ENCODE measurements around the gene DNAH6. TPM values are rescaled to one million over a fixed set of nuclear protein-coding genes. Genes with fewer than 3 reads are reported as not detected.

Gene DNAH6
- total and polyA plus RNA-seq, 2 of the 13 experiments (the other 11 are each of a cell fraction or from before 2014, with no cell fraction given): 0.01 TPM; not detected in 1

DNA sequence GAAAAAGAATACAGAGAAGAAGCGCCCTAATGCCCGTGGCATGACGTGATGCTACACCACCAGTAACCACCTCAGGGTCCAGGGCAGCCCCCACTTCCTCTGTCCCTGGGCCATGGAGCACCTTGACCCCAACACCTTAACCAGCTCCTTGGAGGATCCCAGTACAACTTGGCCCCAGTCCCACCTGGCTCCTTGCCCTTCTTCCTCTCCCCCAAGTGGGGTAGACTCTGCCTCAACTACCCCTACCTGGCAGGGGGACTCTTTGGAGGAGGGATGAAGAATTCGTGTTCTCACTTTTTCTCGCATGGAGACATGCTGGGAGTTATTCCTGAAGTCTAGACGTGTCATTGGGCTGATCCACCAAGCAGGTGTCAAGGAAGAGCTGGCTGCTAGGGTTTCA is 345.7 kb downstream of the DNAH6 start:
- intact Hi-C loops (cut with micrococcal nuclease; ENCODE audit: unreplicated experiment): no loop called here
- no peaks in the 10 kb centered on the region for H4K20me1 ChIP-seq (ENCODE audit: insufficient read depth, low read length)
- DNase-seq (ENCODE audit: low spot score): no peak
- H2AFZ ChIP-seq (ENCODE audit: low read length): no peak overlapping the region
- peaks cover 0 to 32% of the 10 kb centered on the region in 2 experiments; a peak in 3 of 5 replicates for H3K27me3 ChIP-seq (ENCODE audit: control insufficient read depth in 1 of 2, insufficient read depth in 2 of 2, low read length in 2 of 2)
- no peak for ATAC-seq
- no peaks in the 10 kb centered on the region for H3K79me2 ChIP-seq (ENCODE audit: insufficient read depth, low read length)
- no peak overlapping the region for H3K9ac ChIP-seq (ENCODE audit: insufficient read depth, low read depth, low read length)
- POLR2A ChIA-PET: no interaction called here
- WGBS (ENCODE audit: low lambda C conversion rate): 1% methylated on average over 5 of the region's 6 CpGs
- CTCF ChIA-PET (ENCODE audit: low intra/inter-chr PET ratio, low total read pairs): no interaction called here
- BruUV-seq (replicated peaks): no TSS peak
- in situ Hi-C loops (cut with HindIII; ENCODE audit: extremely low pct_ligation_motif_present, low pct_unique_long_range_greater_than_20kb): no loop called here
- no peaks in the 10 kb centered on the region for H3K9me3 ChIP-seq (ENCODE audit: low read length)
- no peak for FAIRE-seq
- TF ChIP-seq, protein P1, sequence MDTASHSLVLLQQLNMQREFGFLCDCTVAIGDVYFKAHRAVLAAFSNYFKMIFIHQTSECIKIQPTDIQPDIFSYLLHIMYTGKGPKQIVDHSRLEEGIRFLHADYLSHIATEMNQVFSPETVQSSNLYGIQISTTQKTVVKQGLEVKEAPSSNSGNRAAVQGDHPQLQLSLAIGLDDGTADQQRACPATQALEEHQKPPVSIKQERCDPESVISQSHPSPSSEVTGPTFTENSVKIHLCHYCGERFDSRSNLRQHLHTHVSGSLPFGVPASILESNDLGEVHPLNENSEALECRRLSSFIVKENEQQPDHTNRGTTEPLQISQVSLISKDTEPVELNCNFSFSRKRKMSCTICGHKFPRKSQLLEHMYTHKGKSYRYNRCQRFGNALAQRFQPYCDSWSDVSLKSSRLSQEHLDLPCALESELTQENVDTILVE (CRISPR knock-in tag; IDR thresholded peaks at IDR 0.05): no peak
- TF ChIP-seq PAWR (CRISPR knock-in tag; IDR thresholded peaks at IDR 0.05; ENCODE audit: borderline replicate concordance) (no peak), ZFYVE20 (CRISPR knock-in tag; IDR thresholded peaks at IDR 0.05; ENCODE audit: borderline replicate concordance, low read depth) (no peak), NPAS2 (CRISPR knock-in tag; IDR thresholded peaks at IDR 0.05; ENCODE audit: borderline replicate concordance) (no peak), NCOA1 (CRISPR knock-in tag; IDR thresholded peaks at IDR 0.05) (no peak), SATB2 (CRISPR knock-in tag; IDR thresholded peaks at IDR 0.05) (no peak), RFX5 (IDR thresholded peaks at IDR 0.05; ENCODE audit: low read depth, low read length) (no peak), KAT7 (CRISPR knock-in tag; IDR thresholded peaks at IDR 0.05; ENCODE audit: borderline replicate concordance) (no peak), ZNF644 (CRISPR knock-in tag; IDR thresholded peaks at IDR 0.05; ENCODE audit: low read depth) (no peak), TOE1 (CRISPR knock-in tag; IDR thresholded peaks at IDR 0.05) (no peak), PCBP1 (IDR thresholded peaks at IDR 0.05; ENCODE audit: borderline replicate concordance, low read depth, low read length) (no peak), ZNF569 (CRISPR knock-in tag; IDR thresholded peaks at IDR 0.05; ENCODE audit: borderline replicate concordance) (no peak)
- no peaks in the 10 kb centered on the region for H3K4me1 ChIP-seq (ENCODE audit: insufficient read depth, low read length)
- no peaks in the 10 kb centered on the region for H3K36me3 ChIP-seq (replicated peaks in 1 of 2; ENCODE audit: control insufficient read depth in 1 of 2, insufficient read depth in 2 of 2, low read length in 2 of 2)
- H3K4me3 ChIP-seq (replicated peaks in 1 of 3; ENCODE audit: insufficient read depth in 1 of 3, low read depth in 2 of 3, low read length in 3 of 3): no peak overlapping the region
- no peak overlapping the region for H3K27ac ChIP-seq (ENCODE audit: extremely low read length, insufficient read depth, low read length)
- no peak overlapping the region for H3K4me2 ChIP-seq (ENCODE audit: low read depth, low read length)
